ENCODE results near the gene CCDC40.

- TF ChIP-seq CTCF (conservative IDR thresholded peaks at IDR 0.05; ENCODE audit: low read length) (no peak), EZH2phosphoT487 (IDR thresholded peaks at IDR 0.05; ENCODE audit: borderline replicate concordance, low read depth, low read length) (no peak)
Measured at GRCh38 chr17:80033840-80034239, 2.6 kb upstream of the CCDC40 start.
